HAP-1 (cell line): ENCODE results near the gene SCAMP3.

Experiments
- DNase-seq, 2 experiments: peaks; one replicate each; pipeline ENCODE4 v3.0.0-alpha.2; 2016 to 2020; ENCODE audit warnings: low spot score in 2 of 2
- H3K27me3 ChIP-seq: fragments of 250-450 bp; sonication (Bioruptor Pico); 2 replicates; pipeline ENCODE4 v1.5.1; 2020; ENCODE audit warnings: low read depth, mild to moderate bottlenecking, moderate library complexity
- H3K36me3 ChIP-seq: fragments of 250-450 bp; sonication (Bioruptor Pico); replicated peaks from 2 replicates; pipeline ENCODE4 v1.5.1; 2020; ENCODE audit warnings: mild to moderate bottlenecking
- H3K4me1 ChIP-seq: fragments of 250-450 bp; sonication (Bioruptor Pico); 2 replicates; pipeline ENCODE4 v1.5.1; 2020; ENCODE audit warnings: mild to moderate bottlenecking
- H3K4me3 ChIP-seq: fragments of 250-450 bp; sonication (Bioruptor Pico); 2 replicates; pipeline ENCODE4 v1.5.1; 2020; ENCODE audit warnings: mild to moderate bottlenecking, moderate library complexity
- H3K9me3 ChIP-seq: fragments of 250-450 bp; sonication (Bioruptor Pico); 2 replicates; pipeline ENCODE4 v1.5.1; 2020; ENCODE audit warnings: mild to moderate bottlenecking, moderate library complexity
- in situ Hi-C: fragments of 300-500 bp; cut with MboI; formaldehyde crosslinking; loops from 3 replicates; pipeline ENCODE4 v1.14.3; 2020; ENCODE audit warnings: low sequenced_read_pairs, inconsistent platforms, mixed read lengths

SCAMP3 gene

GRCh38 chr1:155261852-155262673 lies at the start of gene SCAMP3:
Gene SCAMP3, minus strand, starts transcription at chr1:155262360. Its CDS starts 209 bp downstream, at chr1:155262151.
- peak within 1 kb of the TSS; percentile 61 for H3K4me3 ChIP-seq
- peaks cover 59% of the 10 kb centered on the region for H3K36me3 ChIP-seq
- in situ Hi-C loops: no loop called here
- peak; percentile 97 to 98 for DNase-seq
- H3K27me3 ChIP-seq: no peaks in the 10 kb centered on the region
- H3K9me3 ChIP-seq: no peaks in the 10 kb centered on the region
- peaks cover 3% of the 10 kb centered on the region for H3K4me1 ChIP-seq

- peak; percentile 37 to 54 for DNase-seq
- in situ Hi-C loops: loop anchor here (5.0 kb wide), 1 partner anchor 37 kb away; the partner anchor contains the start of gene CLK2
- Histone ChIP-seq H3K9me3 (no peaks in the 10 kb centered on the region), H3K27me3 (no peaks in the 10 kb centered on the region), H3K4me1 (0 out of 2 replicates have a peak, but pooled peaks cover 7% of the 10 kb centered on the region), H3K36me3 (peaks cover 46% of the 10 kb centered on the region), H3K4me3 (peak overlapping the region; percentile 89)
Observed at GRCh38 chr1:155309423-155310021, 47.4 kb upstream of the SCAMP3 start.

- H3K4me3 ChIP-seq: peak within 1 kb of the TSS; percentile 89
- no peaks in the 10 kb centered on the region for H3K9me3 ChIP-seq
- in situ Hi-C loops: loop anchor here (5.0 kb wide), 1 partner anchor 36 kb away; the partner anchor contains the start of gene CLK2
- H3K27me3 ChIP-seq: no peaks in the 10 kb centered on the region
- peak; percentile 98 for DNase-seq
- peaks cover 40% of the 10 kb centered on the region for H3K36me3 ChIP-seq
- H3K4me1 ChIP-seq: 0 out of 2 replicates have a peak, but pooled peaks cover 7% of the 10 kb centered on the region
Observed at GRCh38 chr1:155308493-155309422, 46.6 kb upstream of the SCAMP3 start, which contains the start of gene FDPS. Gene FDPS, plus strand, starts transcription at chr1:155308866. Its CDS starts 924 bp downstream, at chr1:155309790.

GRCh38 chr1:155307247-155307740 lies 45.1 kb upstream of the SCAMP3 start:
- H3K4me3 ChIP-seq: no peak overlapping the region
- H3K27me3 ChIP-seq: no peaks in the 10 kb centered on the region
- peak; percentile 45 to 56 for DNase-seq
- H3K9me3 ChIP-seq: no peaks in the 10 kb centered on the region
- H3K36me3 ChIP-seq: peaks cover 27% of the 10 kb centered on the region
- 0 out of 2 replicates have a peak, but pooled peaks cover 7% of the 10 kb centered on the region for H3K4me1 ChIP-seq
- in situ Hi-C loops: loop anchor here (5.0 kb wide), 1 partner anchor 35 kb away; the partner anchor contains the start of gene CLK2

GRCh38 chr1:155305881-155306391 lies 43.8 kb upstream of the SCAMP3 start:
- H3K36me3 ChIP-seq: peaks cover 13% of the 10 kb centered on the region
- 0 out of 2 replicates have a peak, but pooled peaks cover 7% of the 10 kb centered on the region for H3K4me1 ChIP-seq
- DNase-seq: no peak
- in situ Hi-C loops: loop anchor here (5.0 kb wide), 1 partner anchor 34 kb away; the partner anchor contains the start of gene CLK2
- H3K9me3 ChIP-seq: no peaks in the 10 kb centered on the region
- no peaks in the 10 kb centered on the region for H3K27me3 ChIP-seq
- no peak overlapping the region for H3K4me3 ChIP-seq

- no peaks in the 10 kb centered on the region for H3K27me3 ChIP-seq
- H3K4me3 ChIP-seq: no peak overlapping the region
- no peaks in the 10 kb centered on the region for H3K9me3 ChIP-seq
- in situ Hi-C loops: loop anchor here (5.0 kb wide), 1 partner anchor 32 kb away; the partner anchor contains the start of gene CLK2
- H3K36me3 ChIP-seq: peaks cover under 1% of the 10 kb centered on the region
- no peak for DNase-seq
- no peaks in the 10 kb centered on the region for H3K4me1 ChIP-seq
Observed at GRCh38 chr1:155304558-155305063, 42.5 kb upstream of the SCAMP3 start.

- H3K4me1 ChIP-seq: no peaks in the 10 kb centered on the region
- DNase-seq: no peak
- no peak within 1 kb of the TSS for H3K4me3 ChIP-seq
- H3K27me3 ChIP-seq: no peaks in the 10 kb centered on the region
- no peaks in the 10 kb centered on the region for H3K9me3 ChIP-seq
- in situ Hi-C loops: no loop called here
- no peaks in the 10 kb centered on the region for H3K36me3 ChIP-seq
Observed at GRCh38 chr1:155301342-155301841, 39.2 kb upstream of the SCAMP3 start, which contains the start of gene PKLR. Gene PKLR, minus strand, starts transcription at chr1:155301438. Its CDS starts 43 bp downstream, at chr1:155301395.

- Histone ChIP-seq H3K27me3 (peaks cover 1% of the 10 kb centered on the region; the same call in 1 of the 2 replicates), H3K9me3 (no peaks in the 10 kb centered on the region), H3K4me1 (no peaks in the 10 kb centered on the region), H3K4me3 (no peak overlapping the region), H3K36me3 (no peaks in the 10 kb centered on the region)
- in situ Hi-C loops: no loop called here
- no peak for DNase-seq
Observed at GRCh38 chr1:155300553-155301329, 38.6 kb upstream of the SCAMP3 start.

GRCh38 chr1:155300024-155300423 lies 37.9 kb upstream of the SCAMP3 start:
- Histone ChIP-seq H3K27me3 (peaks cover 8% of the 10 kb centered on the region), H3K4me3 (no peak overlapping the region), H3K36me3 (no peaks in the 10 kb centered on the region), H3K4me1 (no peaks in the 10 kb centered on the region), H3K9me3 (no peaks in the 10 kb centered on the region)
- in situ Hi-C loops: no loop called here
- no peak for DNase-seq

GRCh38 chr1:155297384-155297783 lies 35.2 kb upstream of the SCAMP3 start:
- no peaks in the 10 kb centered on the region for H3K36me3 ChIP-seq
- H3K27me3 ChIP-seq: peaks cover 25% of the 10 kb centered on the region
- H3K4me3 ChIP-seq: no peak overlapping the region
- in situ Hi-C loops: no loop called here
- H3K9me3 ChIP-seq: no peaks in the 10 kb centered on the region
- DNase-seq: no peak
- no peaks in the 10 kb centered on the region for H3K4me1 ChIP-seq

GRCh38 chr1:155296661-155297060 lies 34.5 kb upstream of the SCAMP3 start:
- no peak for DNase-seq
- in situ Hi-C loops: no loop called here
- no peaks in the 10 kb centered on the region for H3K9me3 ChIP-seq
- no peaks in the 10 kb centered on the region for H3K36me3 ChIP-seq
- H3K27me3 ChIP-seq: peaks cover 25% of the 10 kb centered on the region
- no peaks in the 10 kb centered on the region for H3K4me1 ChIP-seq
- H3K4me3 ChIP-seq: no peak overlapping the region

- no peak for DNase-seq
- in situ Hi-C loops: no loop called here
- H3K9me3 ChIP-seq: no peaks in the 10 kb centered on the region
- no peaks in the 10 kb centered on the region for H3K4me1 ChIP-seq
- H3K27me3 ChIP-seq: peaks cover 25% of the 10 kb centered on the region
- no peaks in the 10 kb centered on the region for H3K36me3 ChIP-seq
- H3K4me3 ChIP-seq: no peak overlapping the region
Observed at GRCh38 chr1:155295942-155296267, 33.7 kb upstream of the SCAMP3 start.
